B cell (primary cell): ENCODE measurements around the gene TRIM61. TPM values are rescaled to one million over a fixed set of nuclear protein-coding genes. Genes with fewer than 3 reads are reported as not detected.
"Not testable (repeated sequence)": the region's sequence is repeated elsewhere in the genome, so short reads cannot be mapped to it uniquely, and the experiment has no call there.

Experiments used
- ATAC-seq: fragments of 200-7000 bp; cut with Tn5 transposase; one replicate; pipeline ENCODE4 v1.10.0; 2021; ENCODE audit warnings: low read depth, mild to moderate bottlenecking, moderate number of reproducible peaks, moderate library complexity
- CTCF ChIA-PET: fragments of 350-600 bp; sonication (Branson Sonifier 250); formaldehyde crosslinking; loops from one replicate; lab custom pipeline; 2021; ENCODE audit warnings: antibody characterized with exemption, inconsistent platforms; lab: Charles Lee
- POLR2A ChIA-PET: fragments of 350-600 bp; sonication (Branson Sonifier 250); formaldehyde crosslinking; loops from one replicate; lab custom pipeline; 2021; ENCODE audit warnings: antibody characterized with exemption; lab: Charles Lee
- DNase-seq: peaks from one replicate; pipeline ENCODE4 v3.0.0; 2013
- H2AFZ ChIP-seq: 2 replicates; pipeline ENCODE4 v1.6.1; 2012; ENCODE audit warnings: mild to moderate bottlenecking, low read depth, low read length; ENCODE audit not compliant: insufficient read depth, poor library complexity, severe bottlenecking
- H3K27ac ChIP-seq, 2 donors: 1 replicate in 1 of 2; 2 replicates in 1 of 2; pipeline ENCODE4 v1.5.1; 2012 to 2013; ENCODE audit warnings: low read length in 2 of 2, mild to moderate bottlenecking in 2 of 2, moderate library complexity in 1 of 2
- H3K27me3 ChIP-seq, 4 experiments: fragments of 200-600 bp in 1 of 4; sonication (generic) in 1 of 4; replicated peaks in 1 of 4; 1 replicate in 2 of 4; 2 replicates in 2 of 4; pipeline versions ENCODE4 v1.6.1 to v1.7.0; 2013 to 2016; ENCODE audit warnings: low read length in 3 of 4, mild to moderate bottlenecking in 2 of 4, mixed read lengths in 1 of 4, moderate library complexity in 1 of 4; ENCODE audit not compliant: insufficient read depth in 4 of 4, control insufficient read depth in 3 of 4; ENCODE audit errors: control extremely low read depth in 1 of 4
- H3K36me3 ChIP-seq, 2 experiments: replicated peaks in 1 of 2; 1 replicate in 1 of 2; 2 replicates in 1 of 2; pipeline versions ENCODE4 v1.6.1 to v1.7.1; 2013; ENCODE audit warnings: low read length in 1 of 2; ENCODE audit not compliant: insufficient read depth in 2 of 2, control insufficient read depth in 1 of 2; ENCODE audit errors: control extremely low read depth in 1 of 2, extremely low read depth in 1 of 2
- H3K4me1 ChIP-seq, 2 donors: fragments of 200-600 bp in 1 of 2; sonication (generic) in 1 of 2; 1 replicate in 1 of 2; 2 replicates in 1 of 2; pipeline versions ENCODE4 v1.5.1 to v1.6.1; 2013 to 2017; ENCODE audit warnings: low read length in 2 of 2; ENCODE audit not compliant: control insufficient read depth in 2 of 2, insufficient read depth in 2 of 2
- H3K4me2 ChIP-seq: replicated peaks from 2 replicates; pipeline ENCODE3; 2012; ENCODE audit warnings: mild to moderate bottlenecking, low read depth, low read length; ENCODE audit not compliant: poor library complexity, severe bottlenecking
- H3K4me3 ChIP-seq, 5 experiments: fragments of 200-600 bp in 1 of 5; sonication (generic) in 1 of 5; 1 replicate in 3 of 5; 2 replicates in 2 of 5; pipeline versions ENCODE4 v1.5.1 to v1.7.0; 2011 to 2016; ENCODE audit warnings: low read length in 4 of 5, mild to moderate bottlenecking in 4 of 5, low read depth in 2 of 5, control low read depth in 1 of 5, moderate library complexity in 1 of 5; ENCODE audit not compliant: insufficient read depth in 1 of 5; ENCODE audit errors: control extremely low read depth in 1 of 5, extremely low read depth in 1 of 5
- H3K79me2 ChIP-seq: fragments of 200-600 bp; sonication (generic); one replicate; pipeline ENCODE4 v1.6.0; 2016; ENCODE audit warnings: low read length; ENCODE audit not compliant: control insufficient read depth, insufficient read depth
- H3K9ac ChIP-seq: fragments of 200-600 bp; sonication (generic); 2 replicates; pipeline ENCODE4 v1.6.1; 2017; ENCODE audit warnings: mild to moderate bottlenecking, low read length, moderate library complexity
- H3K9me3 ChIP-seq, 3 donors: one replicate each; pipeline versions ENCODE4 v1.6.1 to v1.7.1; 2013; ENCODE audit warnings: low read length in 2 of 3; ENCODE audit not compliant: control insufficient read depth in 2 of 3, insufficient read depth in 1 of 3; ENCODE audit errors: control extremely low read depth in 1 of 3
- H4K20me1 ChIP-seq: 2 replicates; pipeline ENCODE4 v1.6.0; 2012; ENCODE audit warnings: mild to moderate bottlenecking, low read length; ENCODE audit not compliant: insufficient read depth, control insufficient read depth, poor library complexity, severe bottlenecking
- H3K27ac Mint-ChIP-seq: one replicate; pipeline ENCODE4 v1.8.0; 2021; ENCODE audit warnings: mixed read lengths
- H3K27me3 Mint-ChIP-seq: one replicate; pipeline ENCODE4 v1.8.0; 2021; ENCODE audit warnings: mixed read lengths
- H3K4me1 Mint-ChIP-seq: one replicate; pipeline ENCODE4 v1.8.0; 2021; ENCODE audit warnings: mixed read lengths
- H3K4me3 Mint-ChIP-seq: one replicate; pipeline ENCODE4 v1.8.0; 2021; ENCODE audit warnings: mixed read lengths
- H3K9me3 Mint-ChIP-seq: one replicate; pipeline ENCODE4 v1.8.0; 2022; ENCODE audit warnings: mixed read lengths; ENCODE audit not compliant: insufficient read depth
- EZH2 ChIP-seq: IDR thresholded peaks from 2 replicates; pipeline ENCODE4 v1.6.1; 2012; ENCODE audit warnings: borderline replicate concordance, low read depth, mild to moderate bottlenecking, moderate library complexity, low read length; ENCODE audit not compliant: insufficient read depth, poor library complexity, severe bottlenecking
- WGBS: methylation state at CpG from one replicate; pipeline ENCODE4 v1.1.5; 2013; ENCODE audit warnings: missing lambda C conversion rate; ENCODE audit not compliant: insufficient coverage; 5-methylcytosine and 5-hydroxymethylcytosine counted together
- intact Hi-C: fragments of 100-400 bp; cut with micrococcal nuclease; formaldehyde crosslinking; loops from one replicate; pipeline ENCODE4 v1.10.0; 2022
- polyA plus RNA-seq: library from polyadenylated mRNA; depleted of rRNA; stranded (reverse); fragments of >200 nt; gene quantifications from 2 replicates; pipeline ENCODE4 v1.2.3, GENCODE V29; 2012
- total RNA-seq, 2 donors: library from RNA; stranded (reverse); fragments of 120-200 nt in 1 of 2; gene quantifications; 1 replicate in 1 of 2; 2 replicates in 1 of 2; pipeline versions ENCODE4 v1.2.3 to v1.2.4, GENCODE V29; 2013 to 2022
- TF ChIP-seq, protein P1 (sequence below): fragments of 200-600 bp; IDR thresholded peaks from one replicate; pipeline ENCODE4 v1.8.0; 2022; ENCODE audit warnings: antibody characterized with exemption, mild to moderate bottlenecking

TRIM61 gene
- total and polyA plus RNA-seq, 2 donors (not counting 1 experiment from before 2014, with no cell fraction given), result 0.16 to 2.2 TPM

GRCh38 chr4:164949448-164950143 is 27.9 kb downstream of the TRIM61 start:
- Mint-ChIP-seq H3K9me3 (no peaks in the 10 kb centered on the region), H3K4me3 (no peak overlapping the region), H3K27me3 (peaks cover 54% of the 10 kb centered on the region), H3K27ac (no peak overlapping the region), H3K4me1 (no peaks in the 10 kb centered on the region)
- no peak overlapping the region for H3K4me2 ChIP-seq
- H3K9ac ChIP-seq, result no peak overlapping the region
- no peak for ATAC-seq
- H3K4me3 ChIP-seq, result no peak overlapping the region
- H3K27ac ChIP-seq, result no peak overlapping the region
- H3K4me1 ChIP-seq, result no peaks in the 10 kb centered on the region
- DNase-seq, result no peak
- TF ChIP-seq, protein P1, sequence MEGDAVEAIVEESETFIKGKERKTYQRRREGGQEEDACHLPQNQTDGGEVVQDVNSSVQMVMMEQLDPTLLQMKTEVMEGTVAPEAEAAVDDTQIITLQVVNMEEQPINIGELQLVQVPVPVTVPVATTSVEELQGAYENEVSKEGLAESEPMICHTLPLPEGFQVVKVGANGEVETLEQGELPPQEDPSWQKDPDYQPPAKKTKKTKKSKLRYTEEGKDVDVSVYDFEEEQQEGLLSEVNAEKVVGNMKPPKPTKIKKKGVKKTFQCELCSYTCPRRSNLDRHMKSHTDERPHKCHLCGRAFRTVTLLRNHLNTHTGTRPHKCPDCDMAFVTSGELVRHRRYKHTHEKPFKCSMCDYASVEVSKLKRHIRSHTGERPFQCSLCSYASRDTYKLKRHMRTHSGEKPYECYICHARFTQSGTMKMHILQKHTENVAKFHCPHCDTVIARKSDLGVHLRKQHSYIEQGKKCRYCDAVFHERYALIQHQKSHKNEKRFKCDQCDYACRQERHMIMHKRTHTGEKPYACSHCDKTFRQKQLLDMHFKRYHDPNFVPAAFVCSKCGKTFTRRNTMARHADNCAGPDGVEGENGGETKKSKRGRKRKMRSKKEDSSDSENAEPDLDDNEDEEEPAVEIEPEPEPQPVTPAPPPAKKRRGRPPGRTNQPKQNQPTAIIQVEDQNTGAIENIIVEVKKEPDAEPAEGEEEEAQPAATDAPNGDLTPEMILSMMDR, result no peak
- TF ChIP-seq EZH2, result no peak
- H3K36me3 ChIP-seq, result no peaks in the 10 kb centered on the region
- H4K20me1 ChIP-seq, result no peaks in the 10 kb centered on the region
- H3K27me3 ChIP-seq, result peaks cover 0 to 15% (median 7%) of the 10 kb centered on the region in 4 experiments
- no peaks in the 10 kb centered on the region for H3K79me2 ChIP-seq
- peaks cover 0 to 4% (median 0%) of the 10 kb centered on the region in 3 donors for H3K9me3 ChIP-seq
- ChIA-PET CTCF (no interaction called here), POLR2A (no interaction called here)
- no peak overlapping the region for H2AFZ ChIP-seq
- intact Hi-C loops, result no loop called here
- no CpG with 5 or more reads among the region's 1 CpG for WGBS

- Histone ChIP-seq H3K36me3 (no peaks in the 10 kb centered on the region), H3K27ac (no peak overlapping the region), H3K4me1 (no peaks in the 10 kb centered on the region), H3K9me3 (peaks cover 0 to 4% (median 0%) of the 10 kb centered on the region in 3 donors), H3K79me2 (no peaks in the 10 kb centered on the region), H3K4me3 (no peak overlapping the region), H3K9ac (no peak overlapping the region), H3K4me2 (no peak overlapping the region), H3K27me3 (peaks cover 0 to 15% (median 7%) of the 10 kb centered on the region in 4 experiments), H2AFZ (no peak overlapping the region), H4K20me1 (no peaks in the 10 kb centered on the region)
- no peak for TF ChIP-seq EZH2
- TF ChIP-seq, protein P1, result no peak
- Mint-ChIP-seq H3K4me1 (no peaks in the 10 kb centered on the region), H3K4me3 (no peak overlapping the region), H3K9me3 (no peaks in the 10 kb centered on the region), H3K27me3 (peaks cover 54% of the 10 kb centered on the region), H3K27ac (no peak overlapping the region)
- ChIA-PET CTCF (no interaction called here), POLR2A (no interaction called here)
- DNase-seq, result no peak
- no peak for ATAC-seq
- intact Hi-C loops, result loop anchor here (1.0 kb wide), 1 partner anchor 9 kb away; no protein-coding TSS in a partner anchor
- no CpG with 5 or more reads among the region's 4 CpGs for WGBS
Measured at GRCh38 chr4:164948975-164949374, 28.5 kb downstream of the TRIM61 start.

GRCh38 chr4:164948006-164948405 is 29.5 kb downstream of the TRIM61 start:
- intact Hi-C loops, result loop anchor here (1.0 kb wide), 1 partner anchor 8 kb away; no protein-coding TSS in a partner anchor
- H4K20me1 ChIP-seq, H3K4me1 ChIP-seq, CTCF ChIA-PET, POLR2A ChIA-PET, H3K4me3 ChIP-seq, H3K27ac ChIP-seq, H3K36me3 ChIP-seq, H3K9me3 ChIP-seq, H3K9me3 Mint-ChIP-seq, H2AFZ ChIP-seq, H3K4me3 Mint-ChIP-seq, H3K27ac Mint-ChIP-seq, H3K4me1 Mint-ChIP-seq, ATAC-seq, DNase-seq, H3K4me2 ChIP-seq, H3K79me2 ChIP-seq, H3K9ac ChIP-seq: not testable (repeated sequence)
- WGBS, result 62% methylated on average over 3 of the region's 3 CpGs
- peaks cover 0 to 15% (median 7%) of the 10 kb centered on the region in 4 experiments for H3K27me3 ChIP-seq
- H3K27me3 Mint-ChIP-seq, result peaks cover 54% of the 10 kb centered on the region
